Nephron (organoid): Measurements from ENCODE around the gene CORO2A.

Source experiments
- H3K27ac Mint-ChIP-seq, 3 experiments: 2 replicates each; pipeline ENCODE4 v1.8.0; 2020; ENCODE audit warnings: mixed read lengths in 3 of 3, mild to moderate bottlenecking in 2 of 3, moderate library complexity in 1 of 3
- H3K27me3 Mint-ChIP-seq: 2 replicates; pipeline ENCODE4 v1.8.0; 2021; ENCODE audit warnings: low read depth, mild to moderate bottlenecking, moderate library complexity, mixed read lengths
- H3K36me3 Mint-ChIP-seq: 2 replicates; pipeline ENCODE4 v1.8.0; 2020; ENCODE audit warnings: low read depth, mixed read lengths
- H3K4me1 Mint-ChIP-seq: 2 replicates; pipeline ENCODE4 v1.8.0; 2020; ENCODE audit warnings: mixed read lengths
- H3K4me3 Mint-ChIP-seq, 3 experiments: 2 replicates each; pipeline ENCODE4 v1.8.0; 2020; ENCODE audit warnings: mild to moderate bottlenecking in 3 of 3, mixed read lengths in 3 of 3, moderate library complexity in 2 of 3
- H3K9me3 Mint-ChIP-seq: 2 replicates; pipeline ENCODE4 v1.8.0; 2020; ENCODE audit warnings: mixed read lengths
- TF ChIP-seq, protein P1 (sequence below), 3 experiments: fragments of 200-600 bp; sonication (generic); IDR thresholded peaks; one replicate each; pipeline ENCODE4 v1.5.0; 2021; ENCODE audit warnings: antibody characterized with exemption in 3 of 3; ENCODE audit not compliant: unreplicated experiment in 3 of 3

Gene CORO2A

DNA sequence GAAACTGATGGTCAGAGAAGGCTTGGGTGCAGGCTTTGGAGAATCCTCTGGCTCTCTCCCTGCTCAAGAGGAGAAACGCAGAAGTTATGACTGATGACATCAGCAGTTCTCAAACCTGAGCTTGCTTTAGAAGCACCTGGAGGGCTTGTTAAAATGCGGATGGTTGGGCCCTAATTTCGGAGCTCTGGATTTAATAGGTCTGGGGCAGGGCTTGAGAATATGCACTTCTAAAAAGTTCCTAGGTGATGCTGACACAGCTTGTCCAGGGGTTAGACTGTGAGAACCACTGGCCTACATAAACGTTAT lies 36.6 kb upstream of the CORO2A start:
- Mint-ChIP-seq H3K27me3 (peaks cover 3% of the 10 kb centered on the region), H3K4me1 (peaks cover 7% of the 10 kb centered on the region), H3K9me3 (no peaks in the 10 kb centered on the region), H3K4me3 (no peak overlapping the region), H3K36me3 (no peaks in the 10 kb centered on the region), H3K27ac (no peak overlapping the region)
- TF ChIP-seq, protein P1, sequence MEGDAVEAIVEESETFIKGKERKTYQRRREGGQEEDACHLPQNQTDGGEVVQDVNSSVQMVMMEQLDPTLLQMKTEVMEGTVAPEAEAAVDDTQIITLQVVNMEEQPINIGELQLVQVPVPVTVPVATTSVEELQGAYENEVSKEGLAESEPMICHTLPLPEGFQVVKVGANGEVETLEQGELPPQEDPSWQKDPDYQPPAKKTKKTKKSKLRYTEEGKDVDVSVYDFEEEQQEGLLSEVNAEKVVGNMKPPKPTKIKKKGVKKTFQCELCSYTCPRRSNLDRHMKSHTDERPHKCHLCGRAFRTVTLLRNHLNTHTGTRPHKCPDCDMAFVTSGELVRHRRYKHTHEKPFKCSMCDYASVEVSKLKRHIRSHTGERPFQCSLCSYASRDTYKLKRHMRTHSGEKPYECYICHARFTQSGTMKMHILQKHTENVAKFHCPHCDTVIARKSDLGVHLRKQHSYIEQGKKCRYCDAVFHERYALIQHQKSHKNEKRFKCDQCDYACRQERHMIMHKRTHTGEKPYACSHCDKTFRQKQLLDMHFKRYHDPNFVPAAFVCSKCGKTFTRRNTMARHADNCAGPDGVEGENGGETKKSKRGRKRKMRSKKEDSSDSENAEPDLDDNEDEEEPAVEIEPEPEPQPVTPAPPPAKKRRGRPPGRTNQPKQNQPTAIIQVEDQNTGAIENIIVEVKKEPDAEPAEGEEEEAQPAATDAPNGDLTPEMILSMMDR (IDR thresholded peaks at IDR 0.05; ENCODE audit: unreplicated experiment in 3 of 3) = no peak

DNA sequence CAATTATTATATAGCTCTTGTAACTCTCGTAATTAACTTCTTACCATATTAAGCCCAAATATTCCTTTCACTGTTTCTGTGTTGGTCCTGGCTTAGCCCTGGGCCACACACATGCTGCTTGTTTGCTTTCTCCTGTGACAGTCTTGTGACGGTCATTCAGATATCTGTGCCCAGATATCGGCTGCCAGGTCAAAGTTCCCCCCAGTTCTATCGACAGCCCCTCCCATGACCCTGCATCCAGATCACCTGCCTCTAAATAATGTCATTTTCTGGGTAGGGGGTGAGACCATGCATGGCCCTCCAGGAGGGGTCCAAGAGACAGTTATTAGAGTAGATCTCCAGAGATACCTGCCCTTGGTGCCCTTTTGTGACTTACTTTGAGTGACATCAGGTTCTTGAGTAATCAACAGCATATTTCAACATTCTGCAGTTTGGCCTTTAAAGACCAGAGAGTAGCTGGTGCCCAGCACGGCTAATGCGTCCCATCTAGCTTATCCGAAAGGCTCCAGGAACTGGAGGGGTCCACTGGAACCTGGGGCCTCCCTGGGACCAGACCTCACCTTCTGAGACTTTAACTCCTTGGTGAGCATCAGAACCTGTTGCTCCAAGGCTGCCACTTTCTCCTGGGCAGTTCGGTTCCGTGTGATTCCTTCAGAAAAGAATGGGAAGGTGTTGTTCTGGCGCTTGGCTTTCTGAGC lies 36.1 kb upstream of the CORO2A start:
- TF ChIP-seq, protein P1 (IDR thresholded peaks at IDR 0.05; ENCODE audit: unreplicated experiment in 3 of 3) = no peak
- Mint-ChIP-seq H3K4me1 (peaks cover 7% of the 10 kb centered on the region), H3K9me3 (no peaks in the 10 kb centered on the region), H3K27me3 (no peaks in the 10 kb centered on the region), H3K36me3 (no peaks in the 10 kb centered on the region), H3K27ac (no peak overlapping the region), H3K4me3 (no peak overlapping the region)

DNA sequence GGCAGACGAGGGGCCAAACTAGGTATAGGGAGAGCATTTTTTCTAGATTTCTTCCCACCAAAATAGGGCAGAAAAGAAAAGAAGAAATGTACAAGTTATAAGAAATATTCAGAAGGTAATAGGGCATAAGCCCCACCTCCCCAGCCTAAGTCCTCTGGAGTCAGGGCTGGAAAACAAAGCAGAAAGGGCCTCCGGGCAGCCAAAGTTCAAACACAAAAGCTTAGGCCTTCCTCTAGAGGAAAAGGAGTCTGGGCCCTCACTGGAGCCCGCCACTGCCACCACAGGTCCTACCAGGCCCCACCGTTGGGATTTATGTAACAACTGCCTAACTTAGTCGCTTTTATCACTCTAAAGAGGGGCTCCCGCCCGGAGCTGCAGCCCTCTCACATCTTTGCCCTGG lies 35.4 kb upstream of the CORO2A start:
- Mint-ChIP-seq H3K27me3 (no peaks in the 10 kb centered on the region), H3K9me3 (no peaks in the 10 kb centered on the region), H3K4me3 (no peak overlapping the region), H3K36me3 (no peaks in the 10 kb centered on the region), H3K27ac (no peak overlapping the region), H3K4me1 (peaks cover 12% of the 10 kb centered on the region)
- TF ChIP-seq, protein P1 (IDR thresholded peaks at IDR 0.05; ENCODE audit: unreplicated experiment in 3 of 3) = no peak

DNA sequence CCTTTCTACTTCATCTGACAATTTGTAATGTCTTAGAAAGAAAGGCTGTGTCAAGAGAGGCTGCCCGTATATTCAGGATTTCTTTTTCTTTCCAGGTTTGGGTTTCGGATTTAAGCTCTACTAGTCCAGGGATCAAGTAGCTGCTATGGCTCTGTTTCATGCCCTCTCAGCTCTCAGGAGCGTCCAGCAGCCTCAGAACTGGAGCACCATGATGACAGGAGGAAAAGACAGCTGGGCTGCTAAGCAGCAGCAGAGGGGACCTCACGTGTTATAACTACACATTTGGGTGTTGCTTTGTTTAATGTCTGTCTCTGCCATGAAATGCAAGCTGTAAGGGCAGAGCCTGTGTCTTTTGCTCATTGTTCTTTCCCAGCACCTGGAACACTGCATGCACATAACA lies 34.5 kb upstream of the CORO2A start:
- TF ChIP-seq, protein P1 (IDR thresholded peaks at IDR 0.05; ENCODE audit: unreplicated experiment in 3 of 3) = no peak
- Mint-ChIP-seq H3K27ac (peak overlapping the region in 1 of 3 experiments; percentile 30), H3K4me3 (no peak overlapping the region), H3K36me3 (no peaks in the 10 kb centered on the region), H3K9me3 (no peaks in the 10 kb centered on the region), H3K4me1 (peaks cover 14% of the 10 kb centered on the region), H3K27me3 (no peaks in the 10 kb centered on the region)

DNA sequence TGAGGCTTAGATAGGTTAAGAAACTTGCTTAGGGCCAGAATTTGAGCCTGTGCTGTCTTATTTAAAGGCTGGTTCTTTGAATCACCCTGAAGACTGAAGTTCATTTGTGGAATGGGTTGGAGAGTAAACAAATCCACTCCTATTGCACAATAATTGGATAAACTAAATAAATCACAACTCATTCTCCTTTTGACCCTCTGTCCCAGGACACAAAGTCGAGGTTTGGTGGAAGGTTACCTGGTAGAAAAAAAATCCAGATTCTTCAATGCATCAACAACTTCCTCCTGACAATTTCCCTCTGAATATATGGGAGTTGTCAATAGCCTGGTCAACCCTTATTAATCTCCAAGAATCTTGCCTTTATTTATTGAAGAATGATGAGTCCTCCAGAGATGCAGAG lies 34.1 kb upstream of the CORO2A start:
- Mint-ChIP-seq H3K9me3 (no peaks in the 10 kb centered on the region), H3K4me1 (peaks cover 14% of the 10 kb centered on the region), H3K36me3 (no peaks in the 10 kb centered on the region), H3K27me3 (no peaks in the 10 kb centered on the region), H3K4me3 (no peak overlapping the region), H3K27ac (no peak overlapping the region)
- TF ChIP-seq, protein P1 (IDR thresholded peaks at IDR 0.05; ENCODE audit: unreplicated experiment in 3 of 3) = no peak

DNA sequence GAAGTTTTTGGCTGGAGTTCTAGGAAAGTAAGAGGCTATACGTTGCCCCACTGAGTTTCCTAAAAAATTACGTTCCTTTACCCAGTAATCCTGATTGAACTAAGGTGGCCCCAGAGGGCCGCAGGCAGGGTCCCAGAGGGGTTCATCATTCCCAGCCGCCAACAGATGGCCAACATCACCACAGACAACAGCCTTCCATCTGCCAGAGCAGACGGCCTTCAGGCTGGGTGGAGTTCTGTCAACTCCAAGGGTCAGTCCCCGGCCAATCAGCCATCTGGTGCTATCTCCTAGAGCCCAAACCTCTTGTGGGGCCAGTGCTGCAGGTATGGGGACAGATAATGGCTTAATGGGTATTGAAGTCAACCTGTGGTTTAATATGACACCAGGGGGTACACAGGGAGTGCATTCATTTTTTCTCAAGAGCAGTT lies 32.6 kb upstream of the CORO2A start:
- Mint-ChIP-seq H3K27ac (no peak overlapping the region), H3K4me1 (peaks cover 14% of the 10 kb centered on the region), H3K9me3 (no peaks in the 10 kb centered on the region), H3K36me3 (no peaks in the 10 kb centered on the region), H3K4me3 (no peak overlapping the region), H3K27me3 (no peaks in the 10 kb centered on the region)
- TF ChIP-seq, protein P1 (IDR thresholded peaks at IDR 0.05; ENCODE audit: unreplicated experiment in 3 of 3) = no peak
